WTC11 (cell line): ENCODE measurements around the gene CYSTM1. TPM values are rescaled to one million over a fixed set of nuclear protein-coding genes. Genes with fewer than 3 reads are reported as not detected.

ENCODE experiments used
- ATAC-seq: fragments of 200-7000 bp; cut with Tn5 transposase; 2 replicates; pipeline ENCODE4 v1.10.0; 2021; ENCODE audit warnings: mild to moderate bottlenecking, moderate library complexity
- CTCF ChIA-PET: fragments of 300-600 bp; sonication (Branson Sonifier 250); formaldehyde crosslinking; loops from one replicate; lab custom pipeline; 2021; ENCODE audit warnings: antibody characterized with exemption; lab: Charles Lee
- POLR2A ChIA-PET: fragments of 350-600 bp; sonication (Branson Sonifier 250); formaldehyde crosslinking; loops from one replicate; lab custom pipeline; 2021; ENCODE audit warnings: antibody characterized with exemption; lab: Charles Lee
- DNase-seq: peaks from one replicate; pipeline ENCODE4 v3.0.0; 2021; ENCODE audit warnings: low spot score
- H3K27ac Mint-ChIP-seq: 2 replicates; pipeline ENCODE4 v1.8.0; 2021; ENCODE audit warnings: mixed read lengths
- H3K27me3 Mint-ChIP-seq: 2 replicates; pipeline ENCODE4 v1.8.0; 2021; ENCODE audit warnings: low read depth, mild to moderate bottlenecking, moderate library complexity, mixed read lengths
- H3K36me3 Mint-ChIP-seq: 2 replicates; pipeline ENCODE4 v1.8.0; 2021; ENCODE audit warnings: mixed read lengths
- H3K4me1 Mint-ChIP-seq: 2 replicates; pipeline ENCODE4 v1.8.0; 2022; ENCODE audit warnings: mixed read lengths
- H3K4me3 Mint-ChIP-seq: 2 replicates; pipeline ENCODE4 v1.8.0; 2021; ENCODE audit warnings: mild to moderate bottlenecking, moderate library complexity, mixed read lengths
- H3K9me3 Mint-ChIP-seq: 2 replicates; pipeline ENCODE4 v1.8.0; 2021; ENCODE audit warnings: mixed read lengths
- ATF6 ChIP-seq: sonication (generic); formaldehyde crosslinking; IDR thresholded peaks from 2 replicates; pipeline ENCODE4 v1.8.1; 2023; ENCODE audit warnings: mild to moderate bottlenecking, missing genetic modification reagents
- ESRRA ChIP-seq: sonication (generic); formaldehyde crosslinking; IDR thresholded peaks from 2 replicates; pipeline ENCODE4 v1.8.1; 2022; ENCODE audit warnings: mild to moderate bottlenecking, missing genetic modification reagents, borderline replicate concordance
- IRF2 ChIP-seq: sonication (generic); formaldehyde crosslinking; IDR thresholded peaks from 2 replicates; pipeline ENCODE4 v1.8.0; 2022; ENCODE audit warnings: low read depth, missing genetic modification reagents, borderline replicate concordance
- MLX ChIP-seq: sonication (generic); formaldehyde crosslinking; IDR thresholded peaks from 2 replicates; pipeline ENCODE4 v1.8.1; 2023; ENCODE audit warnings: mild to moderate bottlenecking, missing genetic modification reagents, moderate library complexity
- NFATC4 ChIP-seq: fragments of 250-450 bp; sonication (Bioruptor Pico); IDR thresholded peaks from 2 replicates; pipeline ENCODE4 v1.9.0; 2021; ENCODE audit warnings: mild to moderate bottlenecking
- NFYB ChIP-seq: sonication (generic); formaldehyde crosslinking; conservative IDR thresholded peaks from 2 replicates; pipeline ENCODE4 v1.8.0; 2022; ENCODE audit warnings: low read depth, missing genetic modification reagents
- OVOL2 ChIP-seq: fragments of 250-450 bp; sonication (Bioruptor Pico); IDR thresholded peaks from 2 replicates; pipeline ENCODE4 v1.9.0; 2021; ENCODE audit warnings: mild to moderate bottlenecking, borderline replicate concordance
- RELA ChIP-seq: sonication (generic); formaldehyde crosslinking; IDR thresholded peaks from 2 replicates; pipeline ENCODE4 v1.8.1; 2022; ENCODE audit warnings: missing genetic modification reagents, mild to moderate bottlenecking, borderline replicate concordance
- SMAD4 ChIP-seq: sonication (generic); formaldehyde crosslinking; IDR thresholded peaks from 2 replicates; pipeline ENCODE4 v1.8.0; 2022; ENCODE audit warnings: mild to moderate bottlenecking, missing genetic modification reagents
- TEAD1 ChIP-seq: sonication (generic); formaldehyde crosslinking; IDR thresholded peaks from 2 replicates; pipeline ENCODE4 v1.8.0; 2022; ENCODE audit warnings: mild to moderate bottlenecking, missing genetic modification reagents
- ZBTB21 ChIP-seq: sonication (generic); formaldehyde crosslinking; IDR thresholded peaks from 2 replicates; pipeline ENCODE4 v1.8.1; 2023; ENCODE audit warnings: mild to moderate bottlenecking, missing genetic modification reagents, borderline replicate concordance
- ZNF263 ChIP-seq: sonication (generic); formaldehyde crosslinking; IDR thresholded peaks from 2 replicates; pipeline ENCODE4 v1.8.1; 2022; ENCODE audit warnings: low read depth, mild to moderate bottlenecking, moderate library complexity, missing genetic modification reagents
- total RNA-seq: library from RNA; stranded (reverse); gene quantifications from 3 replicates; pipeline ENCODE4 v1.2.3, GENCODE V29; 2021
- TF ChIP-seq, protein P1 (sequence below): sonication (generic); formaldehyde crosslinking; IDR thresholded peaks from 2 replicates; pipeline ENCODE4 v1.8.0; 2023; ENCODE audit warnings: mild to moderate bottlenecking, missing genetic modification reagents
- TF ChIP-seq, protein P2 (sequence below): fragments of 250-450 bp; sonication (Bioruptor Pico); IDR thresholded peaks from 2 replicates; pipeline ENCODE4 v1.9.0; 2021; ENCODE audit warnings: moderate library complexity, mild to moderate bottlenecking, inconsistent platforms, borderline replicate concordance
- TF ChIP-seq, protein P3 (sequence below): sonication (generic); formaldehyde crosslinking; IDR thresholded peaks from 2 replicates; pipeline ENCODE4 v1.8.1; 2022; ENCODE audit warnings: missing genetic modification reagents, borderline replicate concordance
- TF ChIP-seq, protein P4 (sequence below): fragments of 200-600 bp; IDR thresholded peaks from 2 replicates; pipeline ENCODE4 v1.8.0; 2022; ENCODE audit warnings: antibody characterized with exemption
- TF ChIP-seq, protein P5 (sequence below): fragments of 250-450 bp; sonication (Bioruptor Pico); IDR thresholded peaks from 2 replicates; pipeline ENCODE4 v1.9.0; 2021; ENCODE audit warnings: mild to moderate bottlenecking

The CYSTM1 gene
- total RNA-seq, 1 experiment from 2014 or later: 29.3 TPM

- TF ChIP-seq MLX (no peak), NFYB (no peak), ESRRA (CRISPR knock-in tag) (no peak), TEAD1 (no peak), ATF6 (no peak), ZBTB21 (CRISPR knock-in tag) (no peak), SMAD4 (CRISPR knock-in tag) (no peak), ZNF263 (CRISPR knock-in tag) (no peak), IRF2 (CRISPR knock-in tag) (no peak)
- TF ChIP-seq, protein P1, sequence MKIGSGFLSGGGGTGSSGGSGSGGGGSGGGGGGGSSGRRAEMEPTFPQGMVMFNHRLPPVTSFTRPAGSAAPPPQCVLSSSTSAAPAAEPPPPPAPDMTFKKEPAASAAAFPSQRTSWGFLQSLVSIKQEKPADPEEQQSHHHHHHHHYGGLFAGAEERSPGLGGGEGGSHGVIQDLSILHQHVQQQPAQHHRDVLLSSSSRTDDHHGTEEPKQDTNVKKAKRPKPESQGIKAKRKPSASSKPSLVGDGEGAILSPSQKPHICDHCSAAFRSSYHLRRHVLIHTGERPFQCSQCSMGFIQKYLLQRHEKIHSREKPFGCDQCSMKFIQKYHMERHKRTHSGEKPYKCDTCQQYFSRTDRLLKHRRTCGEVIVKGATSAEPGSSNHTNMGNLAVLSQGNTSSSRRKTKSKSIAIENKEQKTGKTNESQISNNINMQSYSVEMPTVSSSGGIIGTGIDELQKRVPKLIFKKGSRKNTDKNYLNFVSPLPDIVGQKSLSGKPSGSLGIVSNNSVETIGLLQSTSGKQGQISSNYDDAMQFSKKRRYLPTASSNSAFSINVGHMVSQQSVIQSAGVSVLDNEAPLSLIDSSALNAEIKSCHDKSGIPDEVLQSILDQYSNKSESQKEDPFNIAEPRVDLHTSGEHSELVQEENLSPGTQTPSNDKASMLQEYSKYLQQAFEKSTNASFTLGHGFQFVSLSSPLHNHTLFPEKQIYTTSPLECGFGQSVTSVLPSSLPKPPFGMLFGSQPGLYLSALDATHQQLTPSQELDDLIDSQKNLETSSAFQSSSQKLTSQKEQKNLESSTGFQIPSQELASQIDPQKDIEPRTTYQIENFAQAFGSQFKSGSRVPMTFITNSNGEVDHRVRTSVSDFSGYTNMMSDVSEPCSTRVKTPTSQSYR (CRISPR knock-in tag): no peak
- TF ChIP-seq, protein P2, sequence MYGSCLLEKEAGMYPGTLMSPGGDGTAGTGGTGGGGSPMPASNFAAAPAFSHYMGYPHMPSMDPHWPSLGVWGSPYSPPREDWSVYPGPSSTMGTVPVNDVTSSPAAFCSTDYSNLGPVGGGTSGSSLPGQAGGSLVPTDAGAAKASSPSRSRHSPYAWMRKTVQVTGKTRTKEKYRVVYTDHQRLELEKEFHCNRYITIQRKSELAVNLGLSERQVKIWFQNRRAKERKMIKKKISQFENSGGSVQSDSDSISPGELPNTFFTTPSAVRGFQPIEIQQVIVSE: no peak
- TF ChIP-seq, protein P3, sequence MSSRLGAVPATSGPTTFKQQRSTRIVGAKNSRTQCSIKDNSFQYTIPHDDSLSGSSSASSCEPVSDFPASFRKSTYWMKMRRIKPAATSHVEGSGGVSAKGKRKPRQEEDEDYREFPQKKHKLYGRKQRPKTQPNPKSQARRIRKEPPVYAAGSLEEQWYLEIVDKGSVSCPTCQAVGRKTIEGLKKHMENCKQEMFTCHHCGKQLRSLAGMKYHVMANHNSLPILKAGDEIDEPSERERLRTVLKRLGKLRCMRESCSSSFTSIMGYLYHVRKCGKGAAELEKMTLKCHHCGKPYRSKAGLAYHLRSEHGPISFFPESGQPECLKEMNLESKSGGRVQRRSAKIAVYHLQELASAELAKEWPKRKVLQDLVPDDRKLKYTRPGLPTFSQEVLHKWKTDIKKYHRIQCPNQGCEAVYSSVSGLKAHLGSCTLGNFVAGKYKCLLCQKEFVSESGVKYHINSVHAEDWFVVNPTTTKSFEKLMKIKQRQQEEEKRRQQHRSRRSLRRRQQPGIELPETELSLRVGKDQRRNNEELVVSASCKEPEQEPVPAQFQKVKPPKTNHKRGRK (CRISPR knock-in tag): no peak
- TF ChIP-seq, protein P4, sequence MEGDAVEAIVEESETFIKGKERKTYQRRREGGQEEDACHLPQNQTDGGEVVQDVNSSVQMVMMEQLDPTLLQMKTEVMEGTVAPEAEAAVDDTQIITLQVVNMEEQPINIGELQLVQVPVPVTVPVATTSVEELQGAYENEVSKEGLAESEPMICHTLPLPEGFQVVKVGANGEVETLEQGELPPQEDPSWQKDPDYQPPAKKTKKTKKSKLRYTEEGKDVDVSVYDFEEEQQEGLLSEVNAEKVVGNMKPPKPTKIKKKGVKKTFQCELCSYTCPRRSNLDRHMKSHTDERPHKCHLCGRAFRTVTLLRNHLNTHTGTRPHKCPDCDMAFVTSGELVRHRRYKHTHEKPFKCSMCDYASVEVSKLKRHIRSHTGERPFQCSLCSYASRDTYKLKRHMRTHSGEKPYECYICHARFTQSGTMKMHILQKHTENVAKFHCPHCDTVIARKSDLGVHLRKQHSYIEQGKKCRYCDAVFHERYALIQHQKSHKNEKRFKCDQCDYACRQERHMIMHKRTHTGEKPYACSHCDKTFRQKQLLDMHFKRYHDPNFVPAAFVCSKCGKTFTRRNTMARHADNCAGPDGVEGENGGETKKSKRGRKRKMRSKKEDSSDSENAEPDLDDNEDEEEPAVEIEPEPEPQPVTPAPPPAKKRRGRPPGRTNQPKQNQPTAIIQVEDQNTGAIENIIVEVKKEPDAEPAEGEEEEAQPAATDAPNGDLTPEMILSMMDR: no peak
- ChIA-PET CTCF (interaction anchor here (0.8 to 2.6 kb wide), 28 partner anchors 9 to 430 kb away, joined by 3 to 50 read pairs (median 6); partner anchors contain the start of genes CYSTM1, HBEGF and NRG2), POLR2A (no interaction called here)
- no peak for ATAC-seq
- Mint-ChIP-seq H3K4me3 (no peak overlapping the region), H3K27ac (no peak overlapping the region), H3K9me3 (peaks cover 4% of the 10 kb centered on the region; the same call in 1 of the 2 replicates), H3K27me3 (no peaks in the 10 kb centered on the region), H3K36me3 (no peaks in the 10 kb centered on the region), H3K4me1 (peaks cover 12% of the 10 kb centered on the region)
- DNase-seq: no peak
Measured at GRCh38 chr5:140205216-140205615, 30.2 kb downstream of the CYSTM1 start.

DNA sequence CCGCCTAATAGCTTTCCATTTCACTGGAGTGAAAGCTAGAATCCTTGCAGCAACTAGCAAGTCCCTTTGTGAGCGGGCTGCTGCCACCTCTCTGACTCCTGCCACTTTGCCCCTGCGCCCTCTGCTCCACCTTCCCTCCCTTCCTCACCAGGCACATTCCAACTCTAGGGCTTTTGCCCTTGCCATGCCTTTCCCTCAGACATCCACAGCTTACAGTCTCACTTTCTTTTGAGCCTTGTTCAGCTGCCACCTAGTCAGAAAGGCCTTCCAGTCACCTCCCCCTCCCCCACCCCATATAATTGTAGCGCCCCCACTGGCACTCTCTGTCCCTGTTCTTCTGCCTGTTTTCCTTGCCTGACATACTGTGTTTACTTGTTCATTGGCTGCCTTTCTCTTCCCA is 31.0 kb downstream of the CYSTM1 start:
- DNase-seq (peak; percentile 15), ATAC-seq (peak; percentile 92)
- CTCF ChIA-PET: interaction anchor here (0.5 to 2.6 kb wide), 43 partner anchors 9 to 1887 kb away, joined by 3 to 50 read pairs (median 5); partner anchors contain the start of genes CYSTM1, EIF4EBP3, HBEGF and NRG2
- H3K9me3 Mint-ChIP-seq: peaks cover 4% of the 10 kb centered on the region; the same call in 1 of the 2 replicates
- H3K27me3 Mint-ChIP-seq: no peaks in the 10 kb centered on the region
- H3K27ac Mint-ChIP-seq: 0 out of 2 replicates have a peak overlapping the region, but pooled peaks have one; percentile 30
- no peaks in the 10 kb centered on the region for H3K36me3 Mint-ChIP-seq
- no peak overlapping the region for H3K4me3 Mint-ChIP-seq
- H3K4me1 Mint-ChIP-seq: peaks cover 12% of the 10 kb centered on the region
- POLR2A ChIA-PET: no interaction called here
- no peak for TF ChIP-seq OVOL2 (CRISPR knock-in tag)
- TF ChIP-seq, protein P3 (CRISPR knock-in tag): no peak
- TF ChIP-seq RELA (CRISPR knock-in tag): no peak
- TF ChIP-seq, protein P2: no peak
- TF ChIP-seq NFATC4: no peak
- TF ChIP-seq, protein P5, sequence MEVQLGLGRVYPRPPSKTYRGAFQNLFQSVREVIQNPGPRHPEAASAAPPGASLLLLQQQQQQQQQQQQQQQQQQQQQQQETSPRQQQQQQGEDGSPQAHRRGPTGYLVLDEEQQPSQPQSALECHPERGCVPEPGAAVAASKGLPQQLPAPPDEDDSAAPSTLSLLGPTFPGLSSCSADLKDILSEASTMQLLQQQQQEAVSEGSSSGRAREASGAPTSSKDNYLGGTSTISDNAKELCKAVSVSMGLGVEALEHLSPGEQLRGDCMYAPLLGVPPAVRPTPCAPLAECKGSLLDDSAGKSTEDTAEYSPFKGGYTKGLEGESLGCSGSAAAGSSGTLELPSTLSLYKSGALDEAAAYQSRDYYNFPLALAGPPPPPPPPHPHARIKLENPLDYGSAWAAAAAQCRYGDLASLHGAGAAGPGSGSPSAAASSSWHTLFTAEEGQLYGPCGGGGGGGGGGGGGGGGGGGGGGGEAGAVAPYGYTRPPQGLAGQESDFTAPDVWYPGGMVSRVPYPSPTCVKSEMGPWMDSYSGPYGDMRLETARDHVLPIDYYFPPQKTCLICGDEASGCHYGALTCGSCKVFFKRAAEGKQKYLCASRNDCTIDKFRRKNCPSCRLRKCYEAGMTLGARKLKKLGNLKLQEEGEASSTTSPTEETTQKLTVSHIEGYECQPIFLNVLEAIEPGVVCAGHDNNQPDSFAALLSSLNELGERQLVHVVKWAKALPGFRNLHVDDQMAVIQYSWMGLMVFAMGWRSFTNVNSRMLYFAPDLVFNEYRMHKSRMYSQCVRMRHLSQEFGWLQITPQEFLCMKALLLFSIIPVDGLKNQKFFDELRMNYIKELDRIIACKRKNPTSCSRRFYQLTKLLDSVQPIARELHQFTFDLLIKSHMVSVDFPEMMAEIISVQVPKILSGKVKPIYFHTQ (CRISPR knock-in tag): no peak
